A673 (cell line): ENCODE measurements around the gene EGLN3. TPM values are rescaled to one million over a fixed set of nuclear protein-coding genes. Genes with fewer than 3 reads are reported as not detected.

Experiments used
- BruUV-seq: library from RNA; stranded (reverse); fragments of 400-500 nt; replicated peaks from 2 replicates; lab custom pipeline; 2021; lab: Mats Ljungman, UMichigan
- CTCF ChIA-PET: fragments of 300-600 bp; sonication (Branson Sonifier 250); formaldehyde crosslinking; loops from one replicate; lab custom pipeline; 2022; ENCODE audit warnings: antibody characterized with exemption; lab: Charles Lee
- POLR2A ChIA-PET: fragments of 300-600 bp; sonication (Branson Sonifier 250); formaldehyde crosslinking; loops from one replicate; lab custom pipeline; 2022; ENCODE audit warnings: antibody characterized with exemption; ENCODE audit not compliant: low non-redundant PET; lab: Charles Lee
- DNase-seq: peaks from one replicate; pipeline ENCODE4 v3.0.0-alpha.2; 2015; ENCODE audit warnings: low spot score
- H3K27ac ChIP-seq: fragments of 200-600 bp; sonication (generic); 2 replicates; pipeline ENCODE4 v1.5.1; 2016; ENCODE audit warnings: mixed run types, low read depth, mild to moderate bottlenecking, mixed read lengths, antibody characterized with exemption, low read length; ENCODE audit not compliant: poor library complexity, severe bottlenecking
- H3K27me3 ChIP-seq: fragments of 200-600 bp; sonication (generic); replicated peaks from 2 replicates; pipeline ENCODE4 v1.6.1; 2017; ENCODE audit warnings: mixed run types, low read depth, mild to moderate bottlenecking, mixed read lengths, antibody characterized with exemption, low read length; ENCODE audit not compliant: insufficient read depth, poor library complexity
- H3K36me3 ChIP-seq: fragments of 200-600 bp; sonication (generic); 2 replicates; pipeline ENCODE4 v1.6.1; 2016; ENCODE audit warnings: mixed run types, mild to moderate bottlenecking, mixed read lengths, antibody characterized with exemption, low read length; ENCODE audit not compliant: insufficient read depth, poor library complexity, severe bottlenecking
- H3K4me1 ChIP-seq: fragments of 200-600 bp; sonication (generic); 2 replicates; pipeline ENCODE4 v1.6.1; 2017; ENCODE audit warnings: mixed run types, mild to moderate bottlenecking, mixed read lengths, antibody characterized with exemption, low read length; ENCODE audit not compliant: insufficient read depth, poor library complexity, severe bottlenecking
- H3K4me3 ChIP-seq: fragments of 200-600 bp; sonication (generic); 2 replicates; pipeline ENCODE4 v1.5.1; 2016; ENCODE audit warnings: low read depth, mixed run types, mild to moderate bottlenecking, mixed read lengths, low read length; ENCODE audit not compliant: poor library complexity, severe bottlenecking
- H3K9me3 ChIP-seq: fragments of 200-600 bp; sonication (generic); 2 replicates; pipeline ENCODE4 v1.6.1; 2016; ENCODE audit warnings: mixed run types, low read depth, mild to moderate bottlenecking, mixed read lengths, antibody characterized with exemption, low read length; ENCODE audit not compliant: poor library complexity, severe bottlenecking
- EZH2 ChIP-seq: fragments of 200-600 bp; sonication (generic); IDR thresholded peaks from 2 replicates; pipeline ENCODE4 v1.6.1; 2017; ENCODE audit warnings: borderline replicate concordance, low read depth, mild to moderate bottlenecking, mixed read lengths, antibody characterized with exemption, low read length; ENCODE audit not compliant: poor library complexity, severe bottlenecking
- intact Hi-C: fragments of 100-400 bp; cut with micrococcal nuclease; formaldehyde crosslinking; loops from one replicate; pipeline ENCODE4 v1.10.0; 2022; ENCODE audit not compliant: unreplicated experiment
- total RNA-seq: library from RNA; stranded (reverse); gene quantifications from 2 replicates; pipeline ENCODE4 v1.2.3, GENCODE V29; 2021
- TF ChIP-seq, protein P1 (sequence below): fragments of 300-800, 200-600 bp; sonication (generic); conservative IDR thresholded peaks from 2 replicates; pipeline ENCODE4 v1.5.1; 2017; ENCODE audit warnings: low read depth, mild to moderate bottlenecking, antibody characterized with exemption, low read length, moderate library complexity, mixed read lengths

The EGLN3 gene
- total RNA-seq, 1 experiment from 2014 or later: 2.4 TPM

DNA sequence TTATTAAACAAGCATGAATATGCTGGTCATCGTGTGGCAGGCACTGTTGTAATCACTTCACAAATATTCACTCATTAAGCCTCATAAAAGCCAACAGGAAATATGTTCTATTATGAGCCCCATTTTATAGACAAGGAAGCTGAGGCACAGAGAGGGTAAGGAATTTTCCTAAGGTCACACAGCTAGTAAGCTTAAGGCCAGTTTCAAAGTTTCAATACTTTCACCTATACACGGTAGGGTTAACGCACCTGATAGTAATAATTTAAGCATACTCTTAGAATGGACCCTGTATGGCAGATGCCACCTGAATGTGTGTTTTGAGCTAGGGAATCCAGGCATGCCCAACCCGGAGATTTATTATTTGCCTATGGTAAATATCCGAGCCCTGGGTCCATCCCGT, 39.8 kb downstream of the EGLN3 start:
- no peak overlapping the region for H3K27ac ChIP-seq
- H3K4me3 ChIP-seq: no peak overlapping the region
- intact Hi-C loops: no loop called here
- no peaks in the 10 kb centered on the region for H3K9me3 ChIP-seq
- no TSS peak for BruUV-seq
- ChIA-PET POLR2A (interaction anchor here (0.6 kb wide), 1 partner anchor 9 kb away, joined by 5 read pairs; no protein-coding TSS in a partner anchor), CTCF (no interaction called here)
- no peak for DNase-seq
- H3K27me3 ChIP-seq: peaks cover 11% of the 10 kb centered on the region
- H3K4me1 ChIP-seq: no peaks in the 10 kb centered on the region
- no peaks in the 10 kb centered on the region for H3K36me3 ChIP-seq
- TF ChIP-seq, protein P1, sequence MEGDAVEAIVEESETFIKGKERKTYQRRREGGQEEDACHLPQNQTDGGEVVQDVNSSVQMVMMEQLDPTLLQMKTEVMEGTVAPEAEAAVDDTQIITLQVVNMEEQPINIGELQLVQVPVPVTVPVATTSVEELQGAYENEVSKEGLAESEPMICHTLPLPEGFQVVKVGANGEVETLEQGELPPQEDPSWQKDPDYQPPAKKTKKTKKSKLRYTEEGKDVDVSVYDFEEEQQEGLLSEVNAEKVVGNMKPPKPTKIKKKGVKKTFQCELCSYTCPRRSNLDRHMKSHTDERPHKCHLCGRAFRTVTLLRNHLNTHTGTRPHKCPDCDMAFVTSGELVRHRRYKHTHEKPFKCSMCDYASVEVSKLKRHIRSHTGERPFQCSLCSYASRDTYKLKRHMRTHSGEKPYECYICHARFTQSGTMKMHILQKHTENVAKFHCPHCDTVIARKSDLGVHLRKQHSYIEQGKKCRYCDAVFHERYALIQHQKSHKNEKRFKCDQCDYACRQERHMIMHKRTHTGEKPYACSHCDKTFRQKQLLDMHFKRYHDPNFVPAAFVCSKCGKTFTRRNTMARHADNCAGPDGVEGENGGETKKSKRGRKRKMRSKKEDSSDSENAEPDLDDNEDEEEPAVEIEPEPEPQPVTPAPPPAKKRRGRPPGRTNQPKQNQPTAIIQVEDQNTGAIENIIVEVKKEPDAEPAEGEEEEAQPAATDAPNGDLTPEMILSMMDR: no peak
- no peak for TF ChIP-seq EZH2

DNA sequence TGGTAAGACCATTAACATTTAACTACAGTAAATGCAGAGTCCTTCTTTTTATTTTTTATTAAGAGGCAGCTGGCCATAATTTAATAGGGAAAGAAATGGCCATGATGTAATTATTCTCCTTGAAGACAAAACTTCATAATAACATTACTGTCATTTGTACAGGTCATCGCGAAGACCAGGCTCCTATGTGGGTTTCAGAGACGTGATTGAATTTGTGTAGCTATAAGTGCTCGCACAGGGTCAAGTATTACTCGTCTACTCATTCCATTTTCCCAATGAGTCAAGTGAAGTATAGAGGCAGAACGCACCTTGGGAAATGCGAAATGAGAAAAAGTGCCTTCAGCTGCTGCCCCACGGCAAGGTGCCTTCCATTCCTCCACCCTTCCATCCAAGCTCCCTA, 40.4 kb downstream of the EGLN3 start:
- no peak overlapping the region for H3K27ac ChIP-seq
- H3K27me3 ChIP-seq: peaks cover 15% of the 10 kb centered on the region
- H3K4me1 ChIP-seq: no peaks in the 10 kb centered on the region
- intact Hi-C loops: no loop called here
- no TSS peak for BruUV-seq
- no peak overlapping the region for H3K4me3 ChIP-seq
- no peaks in the 10 kb centered on the region for H3K36me3 ChIP-seq
- ChIA-PET CTCF (no interaction called here), POLR2A (no interaction called here)
- no peak for DNase-seq
- TF ChIP-seq, protein P1: no peak
- TF ChIP-seq EZH2: no peak
- H3K9me3 ChIP-seq: no peaks in the 10 kb centered on the region

DNA sequence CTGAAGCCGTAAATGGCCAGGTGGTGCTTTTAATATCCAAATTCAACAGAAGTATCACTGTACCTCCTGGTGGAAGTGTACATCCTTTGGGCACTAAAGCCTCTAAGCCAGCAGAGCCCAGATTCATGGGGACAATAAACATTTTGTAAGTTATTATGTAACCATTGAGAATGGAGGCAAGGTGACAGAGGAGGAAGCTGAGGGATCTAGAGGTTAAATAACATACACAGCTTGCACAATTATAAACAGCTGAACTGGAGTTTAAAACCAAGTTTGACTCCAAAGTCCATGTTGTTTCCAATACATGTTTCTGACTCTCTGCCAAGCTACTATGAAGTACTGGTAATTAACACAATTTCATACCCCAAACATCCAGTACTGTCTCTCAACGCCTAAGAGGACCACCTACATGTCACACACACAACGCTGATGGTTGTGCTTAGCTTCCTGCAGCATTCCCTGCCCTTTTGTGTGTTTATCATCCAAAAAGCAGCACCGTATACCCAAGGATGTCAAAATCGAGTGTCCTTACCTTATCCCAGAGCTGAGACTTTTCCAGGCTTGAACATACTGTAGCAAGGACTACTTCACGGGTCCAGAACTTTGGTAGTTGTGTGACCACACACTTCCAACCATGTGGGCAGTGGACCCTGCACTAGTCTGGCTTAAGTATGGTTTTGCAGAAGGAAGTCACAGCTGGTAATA, 41.3 kb downstream of the EGLN3 start:
- no TSS peak for BruUV-seq
- intact Hi-C loops: no loop called here
- ChIA-PET CTCF (interaction anchor here (0.6 to 1.2 kb wide), 3 partner anchors 58 to 388 kb away, joined by 3 read pairs; no protein-coding TSS in a partner anchor), POLR2A (no interaction called here)
- no peak for TF ChIP-seq EZH2
- TF ChIP-seq, protein P1: no peak
- H3K4me3 ChIP-seq: no peak overlapping the region
- H3K27ac ChIP-seq: no peak overlapping the region
- no peaks in the 10 kb centered on the region for H3K9me3 ChIP-seq
- no peaks in the 10 kb centered on the region for H3K4me1 ChIP-seq
- DNase-seq: no peak
- H3K36me3 ChIP-seq: no peaks in the 10 kb centered on the region
- peaks cover 23% of the 10 kb centered on the region for H3K27me3 ChIP-seq
